DND-41 (cell line): ENCODE results near the gene BACE1-AS.

Experiments
- ATAC-seq: fragments of 200-7000 bp; cut with Tn5 transposase; 3 replicates; pipeline ENCODE4 v1.9.1; 2021; ENCODE audit warnings: low read depth; ENCODE audit not compliant: insufficient read depth
- DNase-seq: peaks from one replicate; pipeline ENCODE4 v3.0.0-alpha.2; 2020
- H2AFZ ChIP-seq: 2 replicates; pipeline ENCODE4 v1.6.0; 2012; ENCODE audit warnings: low read depth, low read length
- H3K27ac ChIP-seq: 2 replicates; pipeline ENCODE4 v1.5.1; 2012; ENCODE audit warnings: low read length, inconsistent platforms
- H3K27me3 ChIP-seq: fragments of 200-600 bp; sonication (generic); 2 replicates; pipeline ENCODE4 v1.6.0; 2012; ENCODE audit warnings: low read length, mild to moderate bottlenecking, inconsistent platforms; ENCODE audit not compliant: insufficient read depth, poor library complexity
- H3K36me3 ChIP-seq: 2 replicates; pipeline ENCODE4 v1.5.1; 2012; ENCODE audit warnings: low read length, inconsistent platforms; ENCODE audit not compliant: insufficient read depth
- H3K4me1 ChIP-seq: 2 replicates; pipeline ENCODE4 v1.5.1; 2012; ENCODE audit warnings: mild to moderate bottlenecking, low read length; ENCODE audit not compliant: insufficient read depth
- H3K4me2 ChIP-seq: 2 replicates; pipeline ENCODE4 v1.6.0; 2012; ENCODE audit warnings: mild to moderate bottlenecking, moderate library complexity, low read length, inconsistent platforms; ENCODE audit not compliant: insufficient read depth
- H3K4me3 ChIP-seq, 2 experiments: fragments of 200-600 bp in 1 of 2; shearing (Covaris generic) in 1 of 2; 2 replicates each; pipeline ENCODE4 v1.5.1; 2012 to 2016; ENCODE audit warnings: inconsistent platforms in 2 of 2, low read length in 2 of 2, mild to moderate bottlenecking in 2 of 2, low read depth in 1 of 2, moderate library complexity in 1 of 2
- H3K79me2 ChIP-seq: 2 replicates; pipeline ENCODE4 v1.6.0; 2012; ENCODE audit warnings: low read length, inconsistent platforms; ENCODE audit not compliant: insufficient read depth
- H3K9ac ChIP-seq: 2 replicates; pipeline ENCODE4 v1.6.0; 2012; ENCODE audit warnings: low read depth, mild to moderate bottlenecking, inconsistent platforms, low read length, moderate library complexity
- H3K9me3 ChIP-seq: 2 replicates; pipeline ENCODE4 v1.5.1; 2012; ENCODE audit warnings: low read length, moderate library complexity, mild to moderate bottlenecking, inconsistent platforms; ENCODE audit not compliant: insufficient read depth, severe bottlenecking
- H4K20me1 ChIP-seq: 2 replicates; pipeline ENCODE4 v1.6.0; 2012; ENCODE audit warnings: low read length; ENCODE audit not compliant: insufficient read depth
- EZH2 ChIP-seq: IDR thresholded peaks from 3 replicates; pipeline ENCODE4 v1.6.1; 2012; ENCODE audit warnings: borderline replicate concordance, low read depth, mild to moderate bottlenecking, moderate library complexity, low read length, inconsistent platforms; ENCODE audit not compliant: severe bottlenecking
- TF ChIP-seq, protein P1 (sequence below): IDR thresholded peaks from 2 replicates; pipeline ENCODE4 v1.5.1; 2012; ENCODE audit warnings: borderline replicate concordance, low read length, moderate library complexity, mild to moderate bottlenecking; ENCODE audit not compliant: poor library complexity, severe bottlenecking; ENCODE audit errors: extremely low read depth

The BACE1-AS gene

DNA sequence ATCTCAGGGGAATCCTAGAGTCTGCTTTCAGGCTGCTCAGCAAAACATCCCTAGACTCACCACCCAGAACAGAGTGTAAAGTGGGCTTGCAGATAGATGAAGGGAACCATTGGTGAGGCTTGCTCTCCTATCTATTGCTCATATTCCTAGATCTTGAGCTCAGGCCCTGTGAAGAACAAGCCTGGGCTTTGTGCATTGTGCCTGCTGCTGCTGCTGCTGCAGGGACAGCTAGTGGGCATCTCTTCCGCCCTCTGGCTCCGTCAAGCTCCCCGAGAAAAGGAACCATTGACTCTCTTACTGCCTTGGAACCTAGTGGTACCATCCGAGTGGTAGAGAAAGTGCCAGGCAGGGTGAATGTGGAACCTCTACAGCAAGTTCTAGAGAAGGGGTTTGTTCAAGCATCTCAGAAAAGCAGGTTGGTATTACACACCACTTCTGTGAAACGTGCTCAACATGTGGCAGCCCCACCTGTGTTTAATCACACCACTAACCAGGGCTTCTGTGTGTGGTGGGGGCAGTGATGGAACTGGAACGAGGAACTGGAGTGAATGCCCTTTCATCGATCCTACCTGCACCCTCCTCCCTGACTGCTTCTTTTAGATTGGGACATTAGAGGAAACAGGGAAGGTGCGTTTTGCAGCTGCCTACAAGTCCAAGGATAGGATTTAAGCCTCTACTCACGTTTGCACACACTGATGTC, 4.4 kb downstream of the BACE1-AS start:
- no peak for ATAC-seq

DNA sequence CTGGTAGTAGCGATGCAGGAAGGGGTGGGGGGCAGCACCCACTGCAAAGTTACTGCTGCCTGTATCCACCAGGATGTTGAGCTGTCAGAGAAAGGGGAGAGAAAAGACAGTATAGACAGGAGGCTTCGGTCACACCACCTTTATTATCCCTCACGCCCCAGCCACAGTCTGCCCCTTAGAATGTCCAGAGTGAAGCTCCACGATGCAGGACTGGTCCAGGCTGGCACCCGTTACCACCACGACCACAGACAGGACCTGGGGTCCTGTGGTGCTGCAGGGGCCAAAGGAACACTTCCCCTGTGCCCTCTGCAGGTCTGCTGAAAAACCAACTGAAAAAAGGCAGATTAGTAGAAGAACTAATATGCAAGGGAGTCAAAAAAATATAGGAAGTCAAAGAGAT, 5.7 kb downstream of the BACE1-AS start:
- H3K4me1 ChIP-seq, result no peaks in the 10 kb centered on the region
- no peaks in the 10 kb centered on the region for H3K27me3 ChIP-seq
- no peak overlapping the region for H2AFZ ChIP-seq
- ATAC-seq (no peak), DNase-seq (no peak)
- H4K20me1 ChIP-seq, result no peaks in the 10 kb centered on the region; the same call in 1 of the 2 replicates
- no peaks in the 10 kb centered on the region for H3K79me2 ChIP-seq
- H3K4me2 ChIP-seq, result no peak overlapping the region
- H3K36me3 ChIP-seq, result no peaks in the 10 kb centered on the region
- TF ChIP-seq, protein P1, sequence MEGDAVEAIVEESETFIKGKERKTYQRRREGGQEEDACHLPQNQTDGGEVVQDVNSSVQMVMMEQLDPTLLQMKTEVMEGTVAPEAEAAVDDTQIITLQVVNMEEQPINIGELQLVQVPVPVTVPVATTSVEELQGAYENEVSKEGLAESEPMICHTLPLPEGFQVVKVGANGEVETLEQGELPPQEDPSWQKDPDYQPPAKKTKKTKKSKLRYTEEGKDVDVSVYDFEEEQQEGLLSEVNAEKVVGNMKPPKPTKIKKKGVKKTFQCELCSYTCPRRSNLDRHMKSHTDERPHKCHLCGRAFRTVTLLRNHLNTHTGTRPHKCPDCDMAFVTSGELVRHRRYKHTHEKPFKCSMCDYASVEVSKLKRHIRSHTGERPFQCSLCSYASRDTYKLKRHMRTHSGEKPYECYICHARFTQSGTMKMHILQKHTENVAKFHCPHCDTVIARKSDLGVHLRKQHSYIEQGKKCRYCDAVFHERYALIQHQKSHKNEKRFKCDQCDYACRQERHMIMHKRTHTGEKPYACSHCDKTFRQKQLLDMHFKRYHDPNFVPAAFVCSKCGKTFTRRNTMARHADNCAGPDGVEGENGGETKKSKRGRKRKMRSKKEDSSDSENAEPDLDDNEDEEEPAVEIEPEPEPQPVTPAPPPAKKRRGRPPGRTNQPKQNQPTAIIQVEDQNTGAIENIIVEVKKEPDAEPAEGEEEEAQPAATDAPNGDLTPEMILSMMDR, result no peak
- TF ChIP-seq EZH2, result no peak
- no peak overlapping the region for H3K4me3 ChIP-seq
- no peaks in the 10 kb centered on the region for H3K9me3 ChIP-seq
- H3K27ac ChIP-seq, result no peak overlapping the region
- no peak overlapping the region for H3K9ac ChIP-seq

More for the DNA sequence above, 4.4 kb downstream of the BACE1-AS start:
- Histone ChIP-seq H3K36me3 (no peaks in the 10 kb centered on the region), H3K4me3 (no peak overlapping the region), H2AFZ (no peak overlapping the region), H3K4me1 (no peaks in the 10 kb centered on the region), H3K79me2 (no peaks in the 10 kb centered on the region), H3K9ac (no peak overlapping the region), H3K4me2 (no peak overlapping the region), H4K20me1 (no peaks in the 10 kb centered on the region), H3K27me3 (no peaks in the 10 kb centered on the region), H3K27ac (no peak overlapping the region), H3K9me3 (no peaks in the 10 kb centered on the region)
- no peak for DNase-seq
- no peak for TF ChIP-seq EZH2
- TF ChIP-seq, protein P1, result no peak

DNA sequence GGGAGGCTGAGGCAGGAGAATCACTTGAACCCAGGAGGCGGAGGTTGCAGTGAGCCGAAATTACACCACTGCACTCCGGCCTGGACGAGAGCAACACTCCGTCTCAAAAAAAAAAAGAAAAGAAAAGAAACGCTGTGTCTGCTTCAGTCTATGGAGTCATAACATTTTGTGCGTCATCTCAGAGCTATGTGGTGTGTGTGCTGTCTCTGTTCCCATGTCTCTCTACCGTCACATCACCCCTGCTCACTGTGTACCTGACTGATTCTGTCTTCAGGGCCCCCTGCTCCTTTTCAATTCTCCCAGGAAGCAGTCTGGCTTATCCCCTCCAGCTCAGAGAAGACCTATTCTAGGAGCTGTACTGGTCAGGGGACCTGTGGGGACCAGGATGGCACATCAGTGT, 7.0 kb downstream of the BACE1-AS start:
- no peak overlapping the region for H3K9ac ChIP-seq
- H3K36me3 ChIP-seq, result no peaks in the 10 kb centered on the region
- TF ChIP-seq EZH2, result no peak
- TF ChIP-seq, protein P1, result no peak
- H3K79me2 ChIP-seq, result no peaks in the 10 kb centered on the region
- no peak overlapping the region for H2AFZ ChIP-seq
- H3K9me3 ChIP-seq, result no peaks in the 10 kb centered on the region
- no peaks in the 10 kb centered on the region; the same call in 1 of the 2 replicates for H4K20me1 ChIP-seq
- H3K4me1 ChIP-seq, result no peaks in the 10 kb centered on the region
- no peak overlapping the region for H3K27ac ChIP-seq
- DNase-seq, result no peak
- H3K27me3 ChIP-seq, result no peaks in the 10 kb centered on the region
- H3K4me3 ChIP-seq, result no peak overlapping the region
- H3K4me2 ChIP-seq, result no peak overlapping the region
- ATAC-seq, result no peak
